Liver (tissue), 9 donors: Measurements from ENCODE around the gene HS3ST2. TPM values are rescaled to one million over a fixed set of nuclear protein-coding genes. Genes with fewer than 3 reads are reported as not detected.

Experiments used
- DNase-seq: peaks from one replicate; pipeline ENCODE4 v3.0.0-alpha.2; 2017; ENCODE audit warnings: low spot score
- H3K27ac ChIP-seq, 2 donors: one replicate each; pipeline ENCODE4 v1.7.0; 2013; ENCODE audit warnings: inconsistent platforms in 2 of 2, low read length in 2 of 2, control low read depth in 1 of 2, low read depth in 1 of 2, mild to moderate bottlenecking in 1 of 2
- H3K27me3 ChIP-seq, 4 donors: one replicate each; pipeline versions ENCODE4 v1.6.1 to v1.7.0; 2013; ENCODE audit warnings: low read length in 3 of 4, inconsistent platforms in 1 of 4, mild to moderate bottlenecking in 1 of 4, moderate library complexity in 1 of 4; ENCODE audit not compliant: control insufficient read depth in 4 of 4, insufficient read depth in 4 of 4
- H3K36me3 ChIP-seq, 4 donors: one replicate each; pipeline versions ENCODE4 v1.6.1 to v1.7.0; 2013; ENCODE audit warnings: low read length in 3 of 4, mild to moderate bottlenecking in 3 of 4, low read depth in 1 of 4, moderate library complexity in 1 of 4; ENCODE audit not compliant: control insufficient read depth in 4 of 4, insufficient read depth in 3 of 4
- H3K4me1 ChIP-seq, 4 donors: one replicate each; pipeline versions ENCODE4 v1.6.1 to v1.7.0; 2013; ENCODE audit warnings: low read length in 3 of 4, mild to moderate bottlenecking in 3 of 4, moderate library complexity in 1 of 4; ENCODE audit not compliant: control insufficient read depth in 4 of 4, insufficient read depth in 4 of 4
- H3K4me3 ChIP-seq, 3 donors: one replicate each; pipeline versions ENCODE4 v1.6.1 to v1.7.0; 2013; ENCODE audit warnings: low read length in 3 of 3, control low read depth in 1 of 3, low read depth in 1 of 3, mild to moderate bottlenecking in 1 of 3
- H3K9ac ChIP-seq, 2 donors: one replicate each; pipeline ENCODE4 v1.7.0; 2013; ENCODE audit warnings: low read length in 2 of 2, mild to moderate bottlenecking in 2 of 2, moderate library complexity in 2 of 2, control low read depth in 1 of 2, low read depth in 1 of 2
- H3K9me3 ChIP-seq, 4 donors: one replicate each; pipeline versions ENCODE4 v1.6.1 to v1.7.0; 2013; ENCODE audit warnings: low read length in 3 of 4; ENCODE audit not compliant: control insufficient read depth in 4 of 4
- EGR1 ChIP-seq, 2 donors: IDR thresholded peaks; 2 replicates each; pipeline ENCODE4 v1.6.1; 2016 to 2018; ENCODE audit warnings: antibody characterized with exemption in 2 of 2, low read depth in 2 of 2
- FOXA1 ChIP-seq: IDR thresholded peaks from 2 replicates; pipeline ENCODE4 v1.6.1; 2016; ENCODE audit warnings: antibody characterized with exemption
- FOXA2 ChIP-seq: IDR thresholded peaks from 2 replicates; pipeline ENCODE4 v1.6.1; 2016; ENCODE audit warnings: antibody characterized with exemption
- GABPA ChIP-seq, 2 donors: IDR thresholded peaks in 1 of 2; conservative IDR thresholded peaks in 1 of 2; 2 replicates each; pipeline ENCODE4 v1.6.1; 2016; ENCODE audit warnings: antibody characterized with exemption in 2 of 2, mild to moderate bottlenecking in 1 of 2, moderate library complexity in 1 of 2
- HNF4A ChIP-seq, 2 donors: conservative IDR thresholded peaks; 2 replicates each; pipeline ENCODE4 v1.6.1; 2016; ENCODE audit warnings: antibody characterized with exemption in 2 of 2, mild to moderate bottlenecking in 2 of 2
- JUND ChIP-seq, 2 donors: IDR thresholded peaks; 2 replicates each; pipeline ENCODE4 v1.6.1; 2016; ENCODE audit warnings: antibody characterized with exemption in 2 of 2
- NR2F2 ChIP-seq: IDR thresholded peaks from 2 replicates; pipeline ENCODE4 v1.6.1; 2016; ENCODE audit warnings: antibody characterized with exemption
- RAD21 ChIP-seq, 2 donors: IDR thresholded peaks; 2 replicates each; pipeline ENCODE4 v1.6.1; 2016; ENCODE audit warnings: antibody characterized with exemption in 2 of 2, mild to moderate bottlenecking in 2 of 2
- RXRA ChIP-seq, 2 donors: IDR thresholded peaks; 2 replicates each; pipeline ENCODE4 v1.6.1; 2017 to 2018; ENCODE audit warnings: antibody characterized with exemption in 2 of 2, mild to moderate bottlenecking in 1 of 2
- SP1 ChIP-seq: IDR thresholded peaks from 2 replicates; pipeline ENCODE4 v1.6.1; 2018; ENCODE audit warnings: antibody characterized with exemption, mild to moderate bottlenecking
- TAF1 ChIP-seq: conservative IDR thresholded peaks from 2 replicates; pipeline ENCODE4 v1.6.1; 2016; ENCODE audit warnings: antibody characterized with exemption, mild to moderate bottlenecking
- YY1 ChIP-seq: IDR thresholded peaks from 2 replicates; pipeline ENCODE4 v1.6.1; 2016; ENCODE audit warnings: antibody characterized with exemption, mild to moderate bottlenecking
- WGBS: extraction: QIAGEN DNeasy Blood & Tissue Kit; methylation state at CpG from one replicate; pipeline ENCODE4 v1.1.7; 2013; 5-methylcytosine and 5-hydroxymethylcytosine counted together
- polyA plus RNA-seq, 2 donors: library from polyadenylated mRNA; stranded (reverse) in 1 of 2; unstranded in 1 of 2; fragments of 200-250 nt in 1 of 2; fragments of >200 nt in 1 of 2; fragmentation: Nextera tagmentation in 1 of 2; extraction: Ambion mirVana in 1 of 2; gene quantifications; one replicate each; pipeline versions ENCODE4 v1.2.1 to v1.2.3, GENCODE V29; 2013 to 2015
- total RNA-seq, 2 donors: library from RNA; depleted of rRNA; stranded (reverse); fragments of >200 nt; gene quantifications; one replicate each; pipeline ENCODE4 v1.2.3, GENCODE V29; 2014
- TF ChIP-seq, protein P1 (sequence below): IDR thresholded peaks from 2 replicates; pipeline ENCODE4 v1.6.1; 2016; ENCODE audit warnings: antibody characterized with exemption
- TF ChIP-seq, protein P2 (sequence below): IDR thresholded peaks from 2 replicates; pipeline ENCODE4 v1.6.1; 2016; ENCODE audit warnings: antibody characterized with exemption, mild to moderate bottlenecking
- TF ChIP-seq, protein P3 (sequence below): fragments of 150-350 bp; IDR thresholded peaks from 2 replicates; pipeline ENCODE4 v1.5.1; 2017; ENCODE audit warnings: improper control_type of control experiment, low read depth, low read length; ENCODE audit not compliant: missing input control
- TF ChIP-seq, protein P4 (sequence below): IDR thresholded peaks from 2 replicates; pipeline ENCODE4 v1.6.1; 2016; ENCODE audit warnings: antibody characterized with exemption
- donor health status: healthy.
- donor health status: healthy.
- donor health status: healthy.
- donor health status: healthy.
- donor health status: healthy.

The HS3ST2 gene
- total and polyA plus RNA-seq, 4 donors = 0.08 to 0.14 (median 0.09) TPM; not detected in 1

DNA sequence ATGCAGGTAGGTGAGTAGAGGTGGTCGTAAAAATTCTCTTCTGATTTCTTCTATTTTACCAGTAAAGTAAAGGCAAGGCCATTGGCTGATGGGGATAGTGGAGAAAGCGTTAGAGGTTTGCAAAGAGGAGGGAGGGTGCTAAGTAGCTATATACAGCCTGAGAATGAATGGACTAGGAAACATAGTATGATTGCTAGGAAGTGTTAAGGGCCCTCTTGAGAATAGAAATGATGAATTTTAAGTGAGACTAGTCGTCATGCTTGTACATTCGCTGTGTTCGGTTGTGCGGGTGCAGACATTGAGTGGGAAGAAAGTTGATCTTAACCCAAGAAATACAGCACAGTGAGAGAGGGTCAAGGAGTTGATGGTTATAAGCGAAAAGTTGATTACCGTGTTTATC is 7.2 kb upstream of the HS3ST2 start:
- Histone ChIP-seq H3K36me3 (no peaks in the 10 kb centered on the region), H3K27ac (no peak overlapping the region), H3K27me3 (peaks cover 0 to 13% (median 0%) of the 10 kb centered on the region in 4 donors), H3K9me3 (no peaks in the 10 kb centered on the region), H3K4me1 (no peaks in the 10 kb centered on the region), H3K9ac (no peak overlapping the region), H3K4me3 (no peak overlapping the region)
- TF ChIP-seq RAD21 (IDR thresholded peaks at IDR 0.05) = no peak
- TF ChIP-seq, protein P1, sequence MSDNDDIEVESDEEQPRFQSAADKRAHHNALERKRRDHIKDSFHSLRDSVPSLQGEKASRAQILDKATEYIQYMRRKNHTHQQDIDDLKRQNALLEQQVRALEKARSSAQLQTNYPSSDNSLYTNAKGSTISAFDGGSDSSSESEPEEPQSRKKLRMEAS = no peak
- TF ChIP-seq, protein P2, sequence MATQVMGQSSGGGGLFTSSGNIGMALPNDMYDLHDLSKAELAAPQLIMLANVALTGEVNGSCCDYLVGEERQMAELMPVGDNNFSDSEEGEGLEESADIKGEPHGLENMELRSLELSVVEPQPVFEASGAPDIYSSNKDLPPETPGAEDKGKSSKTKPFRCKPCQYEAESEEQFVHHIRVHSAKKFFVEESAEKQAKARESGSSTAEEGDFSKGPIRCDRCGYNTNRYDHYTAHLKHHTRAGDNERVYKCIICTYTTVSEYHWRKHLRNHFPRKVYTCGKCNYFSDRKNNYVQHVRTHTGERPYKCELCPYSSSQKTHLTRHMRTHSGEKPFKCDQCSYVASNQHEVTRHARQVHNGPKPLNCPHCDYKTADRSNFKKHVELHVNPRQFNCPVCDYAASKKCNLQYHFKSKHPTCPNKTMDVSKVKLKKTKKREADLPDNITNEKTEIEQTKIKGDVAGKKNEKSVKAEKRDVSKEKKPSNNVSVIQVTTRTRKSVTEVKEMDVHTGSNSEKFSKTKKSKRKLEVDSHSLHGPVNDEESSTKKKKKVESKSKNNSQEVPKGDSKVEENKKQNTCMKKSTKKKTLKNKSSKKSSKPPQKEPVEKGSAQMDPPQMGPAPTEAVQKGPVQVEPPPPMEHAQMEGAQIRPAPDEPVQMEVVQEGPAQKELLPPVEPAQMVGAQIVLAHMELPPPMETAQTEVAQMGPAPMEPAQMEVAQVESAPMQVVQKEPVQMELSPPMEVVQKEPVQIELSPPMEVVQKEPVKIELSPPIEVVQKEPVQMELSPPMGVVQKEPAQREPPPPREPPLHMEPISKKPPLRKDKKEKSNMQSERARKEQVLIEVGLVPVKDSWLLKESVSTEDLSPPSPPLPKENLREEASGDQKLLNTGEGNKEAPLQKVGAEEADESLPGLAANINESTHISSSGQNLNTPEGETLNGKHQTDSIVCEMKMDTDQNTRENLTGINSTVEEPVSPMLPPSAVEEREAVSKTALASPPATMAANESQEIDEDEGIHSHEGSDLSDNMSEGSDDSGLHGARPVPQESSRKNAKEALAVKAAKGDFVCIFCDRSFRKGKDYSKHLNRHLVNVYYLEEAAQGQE = no peak
- no peak for TF ChIP-seq SP1
- TF ChIP-seq GABPA (IDR thresholded peaks at IDR 0.05 in 1 of 2, conservative IDR thresholded peaks at IDR 0.05 in 1 of 2) = no peak
- TF ChIP-seq, protein P3, sequence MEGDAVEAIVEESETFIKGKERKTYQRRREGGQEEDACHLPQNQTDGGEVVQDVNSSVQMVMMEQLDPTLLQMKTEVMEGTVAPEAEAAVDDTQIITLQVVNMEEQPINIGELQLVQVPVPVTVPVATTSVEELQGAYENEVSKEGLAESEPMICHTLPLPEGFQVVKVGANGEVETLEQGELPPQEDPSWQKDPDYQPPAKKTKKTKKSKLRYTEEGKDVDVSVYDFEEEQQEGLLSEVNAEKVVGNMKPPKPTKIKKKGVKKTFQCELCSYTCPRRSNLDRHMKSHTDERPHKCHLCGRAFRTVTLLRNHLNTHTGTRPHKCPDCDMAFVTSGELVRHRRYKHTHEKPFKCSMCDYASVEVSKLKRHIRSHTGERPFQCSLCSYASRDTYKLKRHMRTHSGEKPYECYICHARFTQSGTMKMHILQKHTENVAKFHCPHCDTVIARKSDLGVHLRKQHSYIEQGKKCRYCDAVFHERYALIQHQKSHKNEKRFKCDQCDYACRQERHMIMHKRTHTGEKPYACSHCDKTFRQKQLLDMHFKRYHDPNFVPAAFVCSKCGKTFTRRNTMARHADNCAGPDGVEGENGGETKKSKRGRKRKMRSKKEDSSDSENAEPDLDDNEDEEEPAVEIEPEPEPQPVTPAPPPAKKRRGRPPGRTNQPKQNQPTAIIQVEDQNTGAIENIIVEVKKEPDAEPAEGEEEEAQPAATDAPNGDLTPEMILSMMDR = no peak
- TF ChIP-seq, protein P4, sequence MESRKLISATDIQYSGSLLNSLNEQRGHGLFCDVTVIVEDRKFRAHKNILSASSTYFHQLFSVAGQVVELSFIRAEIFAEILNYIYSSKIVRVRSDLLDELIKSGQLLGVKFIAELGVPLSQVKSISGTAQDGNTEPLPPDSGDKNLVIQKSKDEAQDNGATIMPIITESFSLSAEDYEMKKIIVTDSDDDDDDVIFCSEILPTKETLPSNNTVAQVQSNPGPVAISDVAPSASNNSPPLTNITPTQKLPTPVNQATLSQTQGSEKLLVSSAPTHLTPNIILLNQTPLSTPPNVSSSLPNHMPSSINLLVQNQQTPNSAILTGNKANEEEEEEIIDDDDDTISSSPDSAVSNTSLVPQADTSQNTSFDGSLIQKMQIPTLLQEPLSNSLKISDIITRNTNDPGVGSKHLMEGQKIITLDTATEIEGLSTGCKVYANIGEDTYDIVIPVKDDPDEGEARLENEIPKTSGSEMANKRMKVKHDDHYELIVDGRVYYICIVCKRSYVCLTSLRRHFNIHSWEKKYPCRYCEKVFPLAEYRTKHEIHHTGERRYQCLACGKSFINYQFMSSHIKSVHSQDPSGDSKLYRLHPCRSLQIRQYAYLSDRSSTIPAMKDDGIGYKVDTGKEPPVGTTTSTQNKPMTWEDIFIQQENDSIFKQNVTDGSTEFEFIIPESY = no peak
- no peak for TF ChIP-seq EGR1 (IDR thresholded peaks at IDR 0.05; ENCODE audit: low read depth in 2 of 2)
- no peak for TF ChIP-seq YY1
- no peak for TF ChIP-seq TAF1
- TF ChIP-seq NR2F2 = no peak
- TF ChIP-seq RXRA (IDR thresholded peaks at IDR 0.05) = no peak
- TF ChIP-seq FOXA1 = no peak
- no peak for TF ChIP-seq JUND (IDR thresholded peaks at IDR 0.05)
- DNase-seq = no peak
- 72% methylated on average over 8 of the region's 8 CpGs for WGBS

DNA sequence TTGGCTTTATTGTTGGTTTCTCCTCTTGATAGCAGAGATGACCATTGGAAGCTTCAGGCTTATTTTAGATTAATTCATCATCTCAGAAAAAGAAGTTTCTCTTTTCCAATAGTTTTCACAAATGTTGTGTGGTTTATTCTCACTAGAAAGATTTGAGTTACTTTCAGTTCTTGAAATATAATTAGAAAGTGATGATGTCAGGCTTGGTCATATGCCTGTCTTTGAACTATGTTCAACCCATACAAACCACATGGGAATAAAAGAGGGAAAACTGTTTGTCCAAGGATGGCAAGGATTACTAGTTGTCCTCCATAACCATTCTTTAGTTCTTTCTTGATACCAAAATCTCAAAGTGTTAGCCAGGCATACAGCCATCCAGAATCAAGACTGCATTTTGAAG is 3.7 kb upstream of the HS3ST2 start:
- H3K36me3 ChIP-seq = no peaks in the 10 kb centered on the region
- H3K9me3 ChIP-seq = no peaks in the 10 kb centered on the region
- H3K9ac ChIP-seq = no peak overlapping the region
- peaks cover 5 to 15% (median 9%) of the 10 kb centered on the region in 4 donors for H3K4me1 ChIP-seq
- no peak overlapping the region for H3K4me3 ChIP-seq
- no peak overlapping the region for H3K27ac ChIP-seq
- no peak for DNase-seq
- peaks cover 3 to 10% (median 7%) of the 10 kb centered on the region in 4 donors for H3K27me3 ChIP-seq
- TF ChIP-seq, protein P2 = no peak
- TF ChIP-seq HNF4A (conservative IDR thresholded peaks at IDR 0.05) (no peak), RAD21 (IDR thresholded peaks at IDR 0.05) (no peak), FOXA1 (no peak), EGR1 (IDR thresholded peaks at IDR 0.05; ENCODE audit: low read depth in 2 of 2) (no peak), FOXA2 (no peak), NR2F2 (no peak), JUND (IDR thresholded peaks at IDR 0.05) (no peak)
- TF ChIP-seq, protein P4 = no peak
- TF ChIP-seq, protein P3 = no peak
